Calu3 (cell line): ENCODE data around the gene AQP3. TPM values are rescaled to one million over a fixed set of nuclear protein-coding genes. Genes with fewer than 3 reads are reported as not detected.

ENCODE experiments used
- BruUV-seq: library from RNA; stranded (reverse); fragments of 400-500 nt; replicated peaks from 2 replicates; lab custom pipeline; 2021; lab: Mats Ljungman, UMichigan
- CTCF ChIA-PET: fragments of 300-600 bp; sonication (Branson Sonifier 250); formaldehyde crosslinking; loops from one replicate; lab custom pipeline; 2022; ENCODE audit warnings: antibody characterized with exemption; lab: Charles Lee
- DNase-seq: peaks from one replicate; pipeline ENCODE4 v3.0.0; 2022
- H3K27ac Mint-ChIP-seq: one replicate; pipeline ENCODE4 v1.8.0; 2022; ENCODE audit warnings: mixed read lengths; ENCODE audit not compliant: unreplicated experiment
- H3K27me3 Mint-ChIP-seq: one replicate; pipeline ENCODE4 v1.8.0; 2022; ENCODE audit warnings: mixed read lengths; ENCODE audit not compliant: unreplicated experiment
- H3K36me3 Mint-ChIP-seq: one replicate; pipeline ENCODE4 v1.8.0; 2022; ENCODE audit warnings: mild to moderate bottlenecking, moderate library complexity, mixed read lengths; ENCODE audit not compliant: insufficient read depth, unreplicated experiment
- H3K4me1 Mint-ChIP-seq: one replicate; pipeline ENCODE4 v1.8.0; 2022; ENCODE audit warnings: mild to moderate bottlenecking, low read depth, mixed read lengths; ENCODE audit not compliant: unreplicated experiment
- H3K4me3 Mint-ChIP-seq: one replicate; pipeline ENCODE4 v1.8.0; 2022; ENCODE audit warnings: mild to moderate bottlenecking, low read depth, moderate library complexity, mixed read lengths; ENCODE audit not compliant: unreplicated experiment
- H3K9me3 Mint-ChIP-seq: one replicate; pipeline ENCODE4 v1.8.0; 2022; ENCODE audit warnings: low read depth, mixed read lengths; ENCODE audit not compliant: unreplicated experiment
- CTCF ChIP-seq: fragments of 200-600 bp; IDR thresholded peaks from one replicate; pipeline ENCODE4 v1.8.0; 2022; ENCODE audit warnings: antibody characterized with exemption; ENCODE audit not compliant: unreplicated experiment
- intact Hi-C: fragments of 100-400 bp; cut with micrococcal nuclease; formaldehyde crosslinking; loops from one replicate; pipeline ENCODE4 v1.10.0; 2022; ENCODE audit not compliant: unreplicated experiment
- total RNA-seq: library from RNA; stranded (reverse); gene quantifications from 2 replicates; pipeline ENCODE4 v1.2.3, GENCODE V29; 2022

The AQP3 gene
- total RNA-seq, 1 experiment from 2014 or later = 4.6 TPM

GRCh38 chr9:33435821-33436277, 11.5 kb downstream of the AQP3 start:
- peaks cover 15% of the 10 kb centered on the region for H3K4me1 Mint-ChIP-seq
- intact Hi-C loops = no loop called here
- no TSS peak for BruUV-seq
- H3K4me3 Mint-ChIP-seq = no peak overlapping the region
- TF ChIP-seq CTCF = no peak
- no peaks in the 10 kb centered on the region for H3K9me3 Mint-ChIP-seq
- no peak overlapping the region for H3K27ac Mint-ChIP-seq
- H3K27me3 Mint-ChIP-seq = no peaks in the 10 kb centered on the region
- no peaks in the 10 kb centered on the region for H3K36me3 Mint-ChIP-seq
- CTCF ChIA-PET = no interaction called here
- no peak for DNase-seq

DNA sequence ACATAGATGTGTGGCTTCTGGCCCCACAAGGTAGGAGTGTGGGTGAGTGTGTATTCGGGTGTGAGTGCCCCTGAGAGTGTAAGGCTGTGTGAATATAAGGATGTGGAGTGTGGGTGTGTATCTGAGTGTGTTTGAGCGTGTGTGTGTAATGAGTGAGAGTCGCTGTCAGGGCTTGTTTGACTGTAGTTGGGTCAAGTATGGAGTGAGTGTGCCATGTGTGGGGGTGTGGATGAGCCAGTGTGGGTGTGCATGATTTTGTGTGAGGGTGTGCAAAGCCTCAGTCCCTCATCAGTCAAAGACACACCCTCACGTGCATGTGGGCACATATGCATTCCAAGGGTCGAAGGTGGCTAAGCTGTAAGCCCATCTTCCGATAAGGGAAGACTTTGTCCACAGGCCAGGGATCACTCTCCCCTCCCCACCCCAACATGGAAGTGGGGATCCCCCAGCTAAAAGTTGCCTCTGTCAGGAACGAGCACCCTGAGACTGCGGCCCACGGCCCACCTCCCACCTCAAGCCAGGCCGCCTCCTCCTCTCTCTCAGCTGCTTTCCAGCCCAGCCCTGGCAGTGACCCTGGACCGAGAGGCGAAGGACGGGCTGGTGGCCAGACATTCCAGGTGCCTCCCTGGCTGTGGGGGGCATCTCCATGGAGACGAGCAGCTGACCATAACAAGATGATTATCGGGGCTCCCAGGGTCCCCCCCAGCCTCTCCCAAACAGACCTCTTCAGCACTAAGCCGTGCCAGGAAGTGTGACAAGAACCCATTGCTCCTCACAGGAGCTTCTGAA, 12.9 kb downstream of the AQP3 start:
- CTCF ChIA-PET = interaction anchor here (0.6 kb wide), 2 partner anchors 316 to 543 kb away, joined by 3 to 4 read pairs; no protein-coding TSS in a partner anchor
- BruUV-seq = no TSS peak
- Mint-ChIP-seq H3K36me3 (no peaks in the 10 kb centered on the region), H3K9me3 (no peaks in the 10 kb centered on the region), H3K4me1 (peaks cover 15% of the 10 kb centered on the region), H3K27ac (no peak overlapping the region), H3K27me3 (no peaks in the 10 kb centered on the region), H3K4me3 (no peak overlapping the region)
- intact Hi-C loops = no loop called here
- DNase-seq = no peak
- TF ChIP-seq CTCF = no peak

GRCh38 chr9:33433871-33434270, 13.5 kb downstream of the AQP3 start:
- CTCF ChIA-PET = interaction anchor here (0.8 kb wide), 1 partner anchor 18 kb away, joined by 3 read pairs; no protein-coding TSS in a partner anchor
- intact Hi-C loops = no loop called here
- no peaks in the 10 kb centered on the region for H3K9me3 Mint-ChIP-seq
- no peak for DNase-seq
- no peaks in the 10 kb centered on the region for H3K27me3 Mint-ChIP-seq
- H3K36me3 Mint-ChIP-seq = no peaks in the 10 kb centered on the region
- H3K4me3 Mint-ChIP-seq = no peak overlapping the region
- no TSS peak for BruUV-seq
- no peak for TF ChIP-seq CTCF
- H3K27ac Mint-ChIP-seq = no peak overlapping the region
- H3K4me1 Mint-ChIP-seq = peaks cover 10% of the 10 kb centered on the region

- TF ChIP-seq CTCF = no peak
- Mint-ChIP-seq H3K9me3 (no peaks in the 10 kb centered on the region), H3K4me3 (no peak overlapping the region), H3K4me1 (peaks cover 8% of the 10 kb centered on the region), H3K36me3 (no peaks in the 10 kb centered on the region), H3K27ac (no peak overlapping the region), H3K27me3 (no peaks in the 10 kb centered on the region)
- no TSS peak for BruUV-seq
- intact Hi-C loops = no loop called here
- CTCF ChIA-PET = interaction anchor here (0.7 to 1.2 kb wide), 3 partner anchors 15 to 75 kb away, joined by 3 to 5 read pairs (median 4); no protein-coding TSS in a partner anchor
- DNase-seq = no peak
Observed at GRCh38 chr9:33431420-33431819, 16.0 kb downstream of the AQP3 start.
